Occipital lobe (tissue), 3 donors: Measurements from ENCODE around the gene WIZ. TPM values are rescaled to one million over a fixed set of nuclear protein-coding genes. Genes with fewer than 3 reads are reported as not detected.

ENCODE experiments used
- DNase-seq: peaks from one replicate; lab custom pipeline; 2025; lab: John Stamatoyannopoulos, UW
- small RNA-seq: library from RNA; depleted of rRNA; stranded (forward); fragments of <200 nt; gene quantifications from one replicate; pipeline ENCODE3, GENCODE V24; 2014
- total RNA-seq: library from RNA; depleted of rRNA; stranded (reverse); fragments of >200 nt; gene quantifications from one replicate; pipeline ENCODE4 v1.2.3, GENCODE V29; 2014

WIZ gene
- total RNA-seq, 1 donor from 2014 or later = 11.1 TPM

DNA sequence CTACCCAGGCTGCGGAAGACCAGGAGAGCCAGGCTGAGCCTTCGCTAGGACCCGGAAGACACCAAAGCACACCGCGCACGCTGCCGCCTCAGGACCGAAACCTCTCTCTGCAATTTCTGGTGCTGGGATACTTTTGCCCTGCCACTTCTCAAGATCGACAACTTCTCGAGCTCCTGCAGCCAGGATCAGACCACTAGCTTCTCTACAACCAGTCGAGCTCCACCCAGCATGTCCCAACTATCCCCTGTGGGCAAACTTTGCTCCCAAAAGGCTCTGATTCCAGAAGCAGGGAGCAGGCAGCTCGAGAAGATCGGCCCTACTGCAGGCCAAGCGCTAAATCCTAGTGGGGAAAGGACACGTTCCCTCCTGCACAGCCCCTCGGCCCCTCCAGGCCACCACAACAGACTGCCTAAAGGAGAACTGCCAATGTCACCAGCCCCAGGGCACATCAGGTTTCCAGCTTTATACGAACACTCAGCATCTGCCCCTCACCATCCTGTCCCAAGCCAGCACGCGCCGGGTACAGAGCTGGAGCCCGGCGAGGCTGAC, 71.1 kb downstream of the WIZ start:
- no peak for DNase-seq

DNA sequence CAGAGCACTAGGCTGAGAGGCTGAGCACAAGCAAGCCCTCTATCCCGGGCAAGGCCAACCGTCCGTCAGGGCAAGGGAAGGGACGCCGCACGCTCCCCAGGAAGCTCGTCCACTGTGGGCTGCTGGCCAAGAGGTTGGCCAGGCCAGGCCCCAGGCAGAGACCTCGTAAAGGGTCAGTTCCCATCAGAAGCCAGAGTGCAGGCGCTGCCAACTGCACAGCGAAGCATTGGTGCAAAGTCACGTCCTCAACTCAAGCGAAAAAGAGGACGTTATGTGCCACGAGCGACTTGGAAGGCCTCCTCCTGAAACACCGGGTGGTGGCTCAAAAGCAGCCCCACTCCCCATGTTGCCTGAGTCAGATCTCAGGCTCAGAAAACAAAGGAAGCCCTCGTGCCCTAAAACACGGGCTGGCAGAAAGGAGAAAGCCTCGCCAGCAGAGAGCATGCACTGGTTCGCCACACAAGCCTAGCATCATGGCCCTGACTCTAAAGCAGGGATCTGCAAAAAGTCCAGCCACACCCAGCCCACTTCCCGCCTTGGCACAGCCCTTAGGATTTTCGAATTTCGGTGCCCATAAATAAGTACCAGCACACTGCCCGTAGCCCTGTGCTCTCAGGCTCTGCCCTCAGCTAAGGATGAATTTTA, 74.8 kb downstream of the WIZ start:
- DNase-seq = no peak

DNA sequence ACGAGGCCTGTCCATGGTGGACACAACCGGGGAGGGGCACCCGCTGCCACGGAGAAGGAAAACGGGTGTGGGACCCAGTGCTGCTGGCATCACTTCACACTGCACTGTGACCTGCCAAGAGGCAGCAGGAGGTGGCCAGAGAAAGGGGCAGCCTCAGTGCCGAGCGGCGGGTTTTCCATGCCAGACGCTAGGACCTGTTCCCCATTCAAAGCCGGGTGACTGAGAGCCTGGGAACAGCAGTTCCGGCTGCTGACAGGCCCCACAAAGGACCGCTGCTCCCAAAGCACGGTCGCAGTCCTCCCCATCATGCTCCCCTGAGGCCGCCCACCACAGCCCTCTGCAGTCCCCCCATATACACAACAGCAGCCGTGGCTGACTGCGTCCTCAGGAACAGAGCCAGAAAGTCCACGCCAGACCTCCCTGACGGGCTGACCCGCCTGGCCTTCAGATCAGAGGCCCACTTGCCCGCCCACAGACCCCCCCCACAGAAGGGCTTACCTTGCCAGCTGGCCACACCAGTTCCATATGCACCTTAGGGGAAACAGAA, 75.6 kb downstream of the WIZ start:
- no peak for DNase-seq

DNA sequence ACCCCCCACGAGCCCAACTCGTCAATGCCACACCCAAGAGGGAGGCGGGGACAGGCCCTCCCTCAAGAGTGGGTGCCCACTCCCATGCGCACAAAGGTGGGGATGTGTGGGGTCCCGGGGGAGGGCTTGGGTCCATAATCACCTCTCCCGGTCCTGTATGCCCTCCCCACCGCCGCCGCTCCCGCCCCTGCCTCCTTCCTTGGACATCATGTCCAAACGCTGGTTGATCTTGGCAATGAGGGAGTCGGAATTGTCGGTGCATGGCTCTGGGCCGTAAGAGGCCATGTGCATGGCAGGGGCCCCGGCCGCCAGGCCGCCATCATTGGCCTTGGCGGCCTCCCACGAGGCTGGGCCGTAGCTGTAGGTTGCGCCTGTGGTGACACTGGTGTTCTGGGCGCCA, 76.1 kb downstream of the WIZ start:
- DNase-seq = no peak

DNA sequence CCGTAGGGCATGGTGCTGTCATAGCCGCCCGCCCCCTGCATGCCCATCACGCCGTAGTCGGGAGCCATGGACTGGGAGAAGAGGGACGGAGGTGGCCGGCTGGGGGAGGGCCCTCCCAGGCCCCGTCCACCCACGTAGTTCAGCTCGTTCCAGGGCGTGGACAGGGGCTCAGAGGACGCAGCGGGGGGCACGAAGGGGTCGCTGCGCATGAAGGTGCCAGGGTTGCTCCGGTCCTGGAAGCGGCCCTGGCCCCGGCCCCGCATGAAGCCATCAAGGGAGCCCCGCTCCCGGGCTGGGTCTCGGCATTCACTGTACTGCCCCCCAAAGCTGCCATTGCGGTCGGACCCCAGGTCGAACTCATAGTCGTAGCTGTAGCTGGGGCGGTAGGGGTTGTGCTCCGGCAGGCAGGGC, 76.9 kb downstream of the WIZ start:
- no peak for DNase-seq

DNA sequence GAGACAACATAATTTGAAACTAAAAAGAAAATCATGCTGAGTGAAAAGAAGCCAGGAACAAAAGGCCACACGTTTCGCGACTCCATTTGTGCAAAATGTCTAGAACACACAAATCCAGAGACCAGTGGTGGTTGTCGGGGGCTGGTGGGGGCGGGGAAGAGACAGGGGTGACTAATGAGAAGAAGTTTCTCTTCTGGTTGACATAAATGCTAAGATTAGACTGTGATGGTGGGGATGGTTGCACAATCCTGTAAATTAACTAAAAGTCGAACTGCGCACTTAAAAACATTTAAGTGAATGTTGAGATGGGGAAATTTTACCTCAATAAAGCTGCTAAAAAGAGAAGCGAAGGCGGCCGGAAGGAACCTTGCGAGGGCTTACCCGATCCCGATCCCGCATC, 77.3 kb downstream of the WIZ start:
- DNase-seq = no peak

DNA sequence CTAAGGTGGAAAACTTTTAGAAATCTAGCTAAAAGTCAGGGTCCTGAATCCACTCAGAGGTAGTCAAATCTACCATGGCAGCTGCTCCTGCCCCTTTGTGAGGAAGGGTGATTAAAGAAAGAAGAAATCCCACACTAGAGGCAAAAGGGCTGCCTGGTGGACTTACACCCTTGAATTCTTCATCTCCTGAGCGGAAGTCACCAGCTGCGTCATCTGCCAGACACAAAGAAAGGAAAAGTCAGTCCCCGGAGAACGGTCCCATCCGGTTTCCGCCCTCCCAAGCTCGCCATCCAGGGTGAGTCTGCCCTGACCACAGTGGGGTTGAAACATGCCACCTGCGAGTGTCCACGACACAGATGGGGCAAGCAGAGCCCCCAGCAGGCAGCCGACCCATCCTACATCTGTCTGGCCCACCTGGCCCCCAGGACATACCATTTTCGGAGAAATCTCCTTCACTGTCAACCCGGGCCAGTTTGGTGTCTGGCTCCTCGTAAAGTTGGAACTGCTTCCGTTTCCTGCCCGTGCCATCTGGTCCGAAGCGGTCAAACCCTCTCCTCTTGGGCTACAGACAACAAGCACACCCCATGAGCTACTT, 77.9 kb downstream of the WIZ start:
- no peak for DNase-seq

DNA sequence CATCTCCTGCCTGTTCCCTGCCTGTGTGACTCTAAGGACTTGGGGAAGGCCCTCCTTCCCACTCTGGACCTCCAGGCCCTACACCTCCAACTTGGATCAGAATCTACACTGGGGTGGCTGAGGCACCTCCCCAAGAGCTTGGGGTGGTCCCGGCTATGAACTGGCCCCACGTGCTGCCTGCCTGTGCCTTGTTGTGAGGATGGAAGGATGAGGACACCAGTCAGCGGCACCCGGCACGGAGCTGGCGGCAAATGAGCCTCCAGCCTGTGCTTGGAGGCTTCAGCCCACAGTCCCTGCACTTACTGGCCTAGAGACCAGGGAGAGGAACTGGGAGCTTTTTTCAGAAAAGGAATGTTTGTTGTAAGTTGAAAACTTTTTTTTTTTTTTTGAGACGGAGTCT, 78.6 kb downstream of the WIZ start:
- DNase-seq = no peak

Small RNAs within 50 kb of the gene (small RNA-seq; reads per million reads assigned to genes)
- not detected for gene MIR1470

Other genes starting within 250 kb of the WIZ start
- 12.6 TPM for gene NOTCH3, start 249.0 kb downstream of the WIZ start, total RNA-seq
- not detected for gene EPHX3, start 217.5 kb downstream of the WIZ start, total RNA-seq
- 9.5 TPM for gene BRD4, start 117.4 kb downstream of the WIZ start, total RNA-seq
- gene AKAP8, start 70.2 kb downstream of the WIZ start, total RNA-seq = 11.7 TPM
- gene AKAP8L, start 31.0 kb downstream of the WIZ start, total RNA-seq = 59.6 TPM
- 0.47 TPM for gene RASAL3, start 14.6 kb upstream of the WIZ start, total RNA-seq
- not detected for gene PGLYRP2, start 29.5 kb upstream of the WIZ start, total RNA-seq
- gene CYP4F22, start 58.6 kb upstream of the WIZ start, total RNA-seq = not detected
- gene CYP4F8, start 165.3 kb upstream of the WIZ start, total RNA-seq = not detected
- 0.16 TPM for gene CYP4F3, start 190.9 kb upstream of the WIZ start, total RNA-seq
- gene CYP4F12, start 223.1 kb upstream of the WIZ start, total RNA-seq = not detected